ENCODE data around the gene RMND1. TPM values are rescaled to one million over a fixed set of nuclear protein-coding genes. Genes with fewer than 3 reads are reported as not detected.

Gene RMND1
- total RNA-seq, 1 donor from 2014 or later: 22.0 TPM

Other genes with a start within 250 kb of the RMND1 start
- 223 TPM for gene AKAP12, start 212.2 kb downstream of the RMND1 start, total RNA-seq
- gene ZBTB2, start 60.6 kb downstream of the RMND1 start, total RNA-seq: 10.7 TPM
- 2.4 TPM for gene CCDC170, start 41.9 kb upstream of the RMND1 start, total RNA-seq

All from mesenteric fat pad (tissue), 1 donor.